ENCODE measurements around the gene TMEM121.
A peak's percentile ranks its signal among the peaks of the same experiment; 100 is the strongest.

The TMEM121 gene

DNA sequence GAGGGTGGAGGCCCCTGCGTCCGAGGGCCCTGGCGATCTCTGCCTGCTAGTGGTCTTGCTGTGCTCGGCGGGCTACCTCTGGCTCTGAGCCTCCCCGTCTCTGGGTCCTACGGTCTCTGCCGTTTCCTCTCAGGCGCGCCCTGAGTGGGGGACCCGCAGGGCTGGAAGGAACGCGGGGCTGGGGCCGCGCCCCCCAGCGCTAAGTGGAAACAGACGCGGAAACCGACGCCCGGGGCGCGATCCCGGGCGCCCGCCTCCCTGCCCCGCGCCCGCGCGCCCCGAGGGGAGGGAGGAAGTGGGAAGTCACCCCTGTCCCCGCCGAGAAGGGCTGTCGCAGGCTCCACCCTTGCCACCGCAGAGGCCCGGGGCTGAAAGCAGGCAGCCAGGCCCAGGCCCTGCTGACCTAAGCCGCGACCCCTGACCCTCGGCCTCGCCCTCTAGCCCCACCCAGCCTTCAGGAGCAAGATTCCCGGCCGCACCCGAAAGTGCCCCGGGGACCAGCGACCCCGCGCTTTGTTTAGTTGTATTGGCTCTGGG, 38.9 kb upstream of the TMEM121 start:
- peak; percentile 74 for DNase-seq

GRCh38 chr14:105487986-105488777, 38.2 kb upstream of the TMEM121 start:
- DNase-seq = peak; percentile 41

DNA sequence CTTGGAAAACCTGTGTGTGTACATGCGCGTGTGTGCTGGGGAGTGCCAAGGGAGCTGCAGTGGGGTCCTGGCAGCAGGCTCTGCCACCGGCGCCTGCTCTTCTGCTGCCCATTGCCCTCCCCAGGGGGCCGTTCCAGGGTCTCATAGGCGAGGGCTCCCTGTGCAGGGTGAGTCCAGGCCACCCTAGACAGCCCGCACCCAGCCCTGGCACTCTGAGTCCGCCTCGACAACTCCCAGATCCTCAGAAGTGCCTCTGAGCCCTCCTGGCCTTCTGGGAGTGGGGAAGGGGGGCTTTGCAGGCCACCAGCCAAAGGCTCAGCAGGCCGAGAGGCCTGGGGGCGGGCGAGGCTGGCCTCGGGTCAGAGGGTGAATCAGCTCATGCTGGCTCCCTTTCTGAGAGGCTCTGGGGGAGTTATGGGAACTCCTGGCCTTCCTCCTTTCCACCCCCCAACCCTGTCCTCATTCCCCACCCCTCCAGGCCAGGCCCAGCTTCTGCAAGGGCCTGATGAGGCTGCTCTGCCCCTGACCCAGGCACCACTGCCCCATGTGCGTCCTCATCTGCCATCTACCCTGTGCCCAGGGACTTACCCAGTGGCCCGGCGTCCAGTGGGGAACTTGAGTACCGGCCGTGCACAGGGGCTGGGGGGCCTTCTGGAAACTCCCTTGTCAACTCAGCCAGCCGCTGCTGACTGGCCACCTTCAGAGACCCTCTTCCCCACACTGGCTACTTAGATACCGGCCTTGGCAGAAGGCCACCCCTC, 37.4 kb upstream of the TMEM121 start:
- no peak for DNase-seq

DNA sequence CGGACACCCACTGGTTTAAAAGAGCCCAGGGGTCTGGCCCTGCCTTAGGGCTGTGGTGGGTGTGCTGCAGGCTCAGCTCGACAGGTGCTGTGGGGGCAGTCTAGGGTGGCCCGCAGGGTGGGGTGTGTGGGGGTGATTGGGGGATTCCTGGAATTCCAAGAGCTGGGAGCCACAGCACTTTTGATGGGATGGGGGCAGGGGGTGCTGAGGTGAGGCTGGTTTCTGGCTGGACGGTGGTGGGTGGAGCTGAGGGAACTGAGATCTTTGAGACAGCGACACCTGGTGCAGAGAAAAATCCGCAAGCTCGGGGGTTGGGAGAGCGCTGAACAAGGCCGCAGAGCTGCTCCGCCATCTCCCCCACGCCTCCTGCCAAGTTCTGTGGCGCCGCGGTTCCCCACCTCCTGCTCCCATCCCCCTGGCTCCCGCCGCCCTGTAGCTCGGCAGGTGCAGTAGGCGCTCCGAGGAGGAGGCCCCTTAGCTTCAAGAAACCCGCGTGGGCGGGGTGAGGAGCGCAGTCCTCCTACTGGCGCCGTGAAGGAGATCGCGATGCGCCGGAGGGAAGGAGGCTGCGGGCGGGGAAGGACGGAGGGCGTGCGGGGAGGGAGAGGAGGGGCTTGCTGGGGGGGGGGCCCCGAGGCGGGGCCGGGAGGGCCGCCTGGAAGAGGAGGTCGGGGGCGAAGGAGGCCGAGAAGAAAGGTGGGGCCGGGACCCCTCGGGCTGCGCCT, 36.7 kb upstream of the TMEM121 start:
- DNase-seq = peak; percentile 88

GRCh38 chr14:105490267-105490571, 36.2 kb upstream of the TMEM121 start:
- DNase-seq = no peak

DNA sequence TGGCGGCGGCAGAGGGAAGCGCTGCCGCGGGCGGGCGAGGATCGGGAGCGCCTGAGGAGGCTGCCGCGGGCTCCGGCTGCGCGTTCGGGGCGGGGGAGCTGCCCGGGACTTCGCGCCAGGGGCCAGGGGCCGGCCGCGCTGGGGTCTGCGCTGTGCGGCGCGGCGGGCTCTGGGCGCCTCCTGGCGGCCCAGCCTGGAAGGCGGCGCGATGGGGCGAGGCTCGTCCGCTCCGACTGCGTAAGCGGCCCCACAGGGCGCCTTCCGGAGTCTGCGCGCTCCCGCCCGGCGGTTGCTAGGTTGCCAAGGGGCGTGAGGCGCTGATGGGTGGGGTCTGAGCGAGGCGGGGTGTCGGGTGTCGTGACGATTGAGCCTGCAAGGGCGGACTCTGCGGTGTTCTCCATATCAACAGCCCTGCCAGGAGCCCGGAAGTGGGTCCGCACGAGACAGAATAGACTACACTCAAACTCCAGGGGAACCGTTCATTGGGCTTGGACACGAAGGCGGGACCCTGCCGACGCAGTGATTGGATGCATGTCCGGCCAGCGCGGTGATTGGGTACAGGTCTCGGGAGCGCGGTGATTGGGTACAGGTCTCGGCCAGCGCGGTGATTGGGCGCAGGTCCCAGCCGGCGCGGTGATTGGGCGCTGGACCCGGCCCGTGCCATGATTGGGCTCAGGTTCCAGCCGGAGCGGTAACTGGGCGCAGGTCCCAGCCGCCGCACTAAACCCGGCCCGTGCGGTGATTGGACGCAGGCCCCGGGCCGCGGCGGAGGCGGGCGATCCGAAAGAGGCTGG, 35.6 kb upstream of the TMEM121 start, which contains the start of gene TEDC1:
Gene TEDC1, plus strand, starts transcription at position 675 of the 794 bp plus-strand sequence. CDS start 130 bp downstream, outside the sequence.
- peak; percentile 100 for DNase-seq

DNA sequence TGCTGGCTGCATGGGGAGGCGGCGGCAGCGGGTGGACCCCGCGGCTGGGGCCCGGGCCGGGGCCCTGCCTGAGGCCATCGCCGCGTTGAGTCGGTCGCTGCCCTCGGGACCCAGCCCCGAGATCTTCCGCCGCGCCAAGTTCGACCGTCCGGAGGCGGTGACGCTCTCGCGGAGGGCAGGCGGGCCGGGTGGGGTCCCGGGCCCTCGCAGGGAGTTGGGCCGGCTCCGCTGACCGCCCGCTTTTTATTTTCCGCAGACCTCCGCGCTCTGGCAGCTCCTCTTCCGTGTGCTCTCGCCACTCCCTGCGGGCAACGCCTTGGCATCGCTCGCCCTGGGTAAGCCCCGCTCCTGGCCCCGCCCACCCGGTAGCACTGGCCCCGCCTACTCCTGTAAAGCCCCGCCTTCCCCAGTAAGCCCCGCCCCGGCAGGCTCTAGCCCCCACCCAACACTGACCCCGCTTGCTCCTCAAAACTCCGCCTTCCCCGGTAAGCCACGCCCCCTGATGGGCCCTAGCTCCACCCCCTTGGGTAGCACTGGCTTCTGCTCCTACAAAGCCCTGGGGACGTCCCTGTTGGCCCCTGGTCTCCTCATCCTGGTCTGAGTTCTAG, 34.9 kb upstream of the TMEM121 start:
- peak; percentile 95 for DNase-seq

GRCh38 chr14:105492031-105492970, 34.1 kb upstream of the TMEM121 start:
- DNase-seq = no peak

GRCh38 chr14:105492971-105493871, 33.2 kb upstream of the TMEM121 start:
- no peak for DNase-seq

DNA sequence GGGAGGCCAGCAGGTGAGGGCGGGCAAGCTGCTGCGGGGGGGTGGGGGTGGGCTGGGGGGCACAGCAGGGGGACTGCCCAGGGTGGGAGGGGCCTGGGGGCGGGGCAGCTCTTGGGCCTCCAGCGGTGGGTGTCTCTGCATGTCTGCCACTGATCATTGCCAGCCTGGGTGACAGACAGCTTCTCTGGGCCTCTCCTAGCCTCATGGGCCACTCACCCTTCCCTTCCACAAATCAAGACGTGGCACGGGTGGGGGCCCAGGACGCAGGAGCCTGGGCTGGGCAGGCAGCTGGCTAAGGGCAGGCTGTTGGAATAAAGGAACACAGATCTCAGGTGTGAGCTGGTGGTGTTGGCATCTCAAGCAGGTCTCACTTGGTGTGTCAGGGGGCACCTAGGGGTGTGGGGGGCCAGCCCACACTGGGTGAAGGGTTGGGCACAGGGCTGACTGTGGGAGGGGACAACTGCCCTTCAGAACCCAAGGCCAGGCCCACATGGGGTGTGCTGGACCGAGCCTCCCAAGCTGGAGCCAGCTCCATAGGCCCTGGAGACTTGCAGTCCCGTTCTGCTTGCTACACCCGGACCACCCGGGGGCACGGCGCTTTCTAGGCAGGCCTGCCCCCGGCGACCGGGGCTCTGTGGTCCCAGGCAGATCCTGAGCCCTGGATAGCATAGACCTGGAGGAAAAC, 32.3 kb upstream of the TMEM121 start:
- DNase-seq = no peak

- no peak for DNase-seq
Measured at GRCh38 chr14:105494606-105494929, 31.8 kb upstream of the TMEM121 start.

- no peak for DNase-seq
Measured at GRCh38 chr14:105495101-105495989, 31.0 kb upstream of the TMEM121 start.

DNA sequence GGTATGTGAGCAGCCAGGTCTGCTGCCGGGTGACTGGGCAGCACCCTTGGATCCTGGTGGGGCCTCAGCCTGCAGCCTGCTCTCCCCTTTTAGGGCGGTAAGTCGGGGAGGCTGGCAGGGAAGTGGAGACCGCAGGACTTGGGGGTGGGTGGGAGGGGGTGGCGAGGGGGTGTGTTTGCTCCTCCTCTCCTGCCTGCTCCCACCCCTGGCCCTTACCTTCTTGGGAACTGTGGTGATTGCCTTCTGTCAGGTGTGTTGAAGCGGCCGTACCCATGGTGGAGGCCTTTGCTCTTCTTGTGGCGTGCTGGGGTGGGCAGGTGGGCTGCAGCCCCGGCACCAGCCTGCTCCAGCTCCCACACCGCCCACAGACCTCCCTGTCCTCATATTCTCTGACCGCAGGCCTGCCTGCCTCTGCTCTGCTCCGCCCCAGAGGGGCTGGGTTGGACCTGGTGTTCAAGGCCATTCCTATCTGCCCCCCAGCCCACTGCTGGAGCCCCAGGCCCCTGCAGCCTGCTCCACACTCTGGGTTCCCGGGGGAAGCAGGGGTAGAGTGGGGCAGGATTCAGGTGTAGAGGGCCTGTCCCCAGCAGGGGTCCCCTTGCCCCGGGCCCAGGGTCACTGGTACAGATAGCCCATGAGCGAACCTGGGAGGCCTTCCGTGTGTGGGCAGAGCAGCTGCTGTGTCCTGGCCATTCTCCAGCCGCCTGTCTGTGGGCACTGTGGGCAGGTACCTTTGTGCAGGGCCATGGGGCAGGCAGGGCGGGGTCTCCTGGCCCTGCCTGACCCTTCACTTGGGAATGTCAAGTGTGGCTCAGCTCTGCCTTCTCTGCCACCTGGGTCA, 30.2 kb upstream of the TMEM121 start:
- no peak for DNase-seq

DNA sequence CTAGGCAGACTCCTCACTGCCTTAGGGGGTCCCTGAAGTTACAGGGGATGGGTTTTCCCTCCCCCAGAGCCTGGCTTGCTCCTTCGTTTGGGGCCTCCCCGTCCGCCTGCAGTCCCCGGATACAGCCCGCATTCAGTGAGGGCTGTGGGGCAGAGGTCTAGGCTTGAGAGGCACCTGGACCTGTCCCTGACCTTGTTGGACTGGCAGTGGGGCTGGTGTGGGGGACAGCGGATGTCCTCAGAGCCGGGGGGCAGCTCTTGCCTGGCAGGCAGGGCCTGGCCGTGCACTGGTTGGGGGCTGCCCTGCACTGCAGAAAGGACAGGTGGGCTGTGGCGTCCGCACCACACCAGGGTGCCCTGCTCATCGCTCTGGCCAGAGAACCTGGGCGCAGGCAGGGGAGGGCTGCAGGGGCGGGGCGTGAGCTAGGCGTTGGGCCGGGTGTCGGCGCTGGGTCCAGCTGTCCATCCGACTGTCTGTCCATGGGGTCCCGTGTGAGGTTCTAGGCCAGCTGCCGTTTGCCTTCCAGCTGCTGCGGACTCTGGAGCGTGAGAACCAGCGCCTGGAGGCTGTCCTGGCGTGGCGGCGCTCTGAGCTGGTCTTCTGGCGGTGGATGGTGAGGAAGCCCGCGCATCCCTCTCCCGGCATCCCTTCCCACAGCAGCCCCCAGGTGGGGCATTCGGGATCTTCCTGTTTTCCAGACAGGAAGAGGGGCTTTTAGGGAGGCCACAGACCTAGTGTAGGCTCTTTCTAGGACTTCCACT, 29.4 kb upstream of the TMEM121 start:
- DNase-seq = no peak

- DNase-seq = no peak
Measured at GRCh38 chr14:105497671-105498429, 28.5 kb upstream of the TMEM121 start.

All from activated CD4-positive, alpha-beta T cell treated with anti-CD3 and anti-CD28 coated beads, Interleukin-10, Interleukin-2, amounts not matched to agents 100 ng/mL and 50 ng/mL, durations not matched to agents 16 hours and 8 hours (primary cell).